Stimulated activated naive CD8-positive, alpha-beta T cell treated with anti-CD3 and anti-CD28 coated beads, Interleukin-15, Interleukin-2, amounts not matched to agents 100 U/mL and 50 U/mL, for 24 hours (primary cell): ENCODE measurements around the gene AGXT2.
"Not testable (repeated sequence)": the region's sequence is repeated elsewhere in the genome, so short reads cannot be mapped to it uniquely, and the experiment has no call there.

Experiments used
- ATAC-seq: fragments of 150-1000 bp; cut with Tn5 transposase; one replicate; pipeline ENCODE4 v1.10.0; 2021
- DNase-seq: peaks from one replicate; pipeline ENCODE4 v3.0.0; 2021

The AGXT2 gene

GRCh38 chr5:35050541-35051126 lies 2.9 kb upstream of the AGXT2 start:
- DNase-seq (no peak), ATAC-seq (no peak)

GRCh38 chr5:35048910-35049309 lies 1.2 kb upstream of the AGXT2 start:
- no peak for ATAC-seq
- no peak for DNase-seq

GRCh38 chr5:35046774-35047173 lies 975 bp downstream of the AGXT2 start:
- ATAC-seq = no peak
- DNase-seq = no peak

GRCh38 chr5:35045280-35045679 lies 2.5 kb downstream of the AGXT2 start:
- ATAC-seq = no peak

DNA sequence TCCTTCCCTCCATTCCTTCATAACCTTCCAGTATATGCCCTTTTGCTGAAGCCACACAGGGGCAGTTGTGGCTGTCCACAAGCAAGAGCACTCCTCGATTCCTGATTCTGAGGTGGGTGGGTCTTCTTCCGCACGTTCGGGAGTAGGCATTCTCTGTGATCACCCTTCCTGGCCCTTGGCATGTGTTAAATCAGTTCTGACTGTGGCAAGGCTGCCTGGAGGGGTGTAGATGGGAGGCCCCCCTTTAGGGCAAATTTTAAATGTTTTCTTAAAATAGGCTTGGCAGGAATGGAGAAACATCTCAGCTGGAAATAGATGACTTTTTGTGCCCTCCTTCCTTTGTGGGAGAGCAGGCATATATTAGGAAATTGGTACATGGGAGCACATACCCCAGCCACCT lies 3.1 kb downstream of the AGXT2 start:
- DNase-seq (no peak), ATAC-seq (no peak)

More at GRCh38 chr5:35045280-35045679, 2.5 kb downstream of the AGXT2 start:
- no peak for DNase-seq

- ATAC-seq (no peak), DNase-seq (no peak)
Observed at GRCh38 chr5:35042781-35043180, 5.0 kb downstream of the AGXT2 start.

- DNase-seq = no peak
- ATAC-seq = no peak
Observed at GRCh38 chr5:35041261-35041660, 6.5 kb downstream of the AGXT2 start.

- no peak for ATAC-seq
- no peak for DNase-seq
Observed at GRCh38 chr5:35038891-35039290, 8.9 kb downstream of the AGXT2 start.

GRCh38 chr5:35036536-35036935 lies 11.2 kb downstream of the AGXT2 start:
- DNase-seq (no peak), ATAC-seq (no peak)

DNA sequence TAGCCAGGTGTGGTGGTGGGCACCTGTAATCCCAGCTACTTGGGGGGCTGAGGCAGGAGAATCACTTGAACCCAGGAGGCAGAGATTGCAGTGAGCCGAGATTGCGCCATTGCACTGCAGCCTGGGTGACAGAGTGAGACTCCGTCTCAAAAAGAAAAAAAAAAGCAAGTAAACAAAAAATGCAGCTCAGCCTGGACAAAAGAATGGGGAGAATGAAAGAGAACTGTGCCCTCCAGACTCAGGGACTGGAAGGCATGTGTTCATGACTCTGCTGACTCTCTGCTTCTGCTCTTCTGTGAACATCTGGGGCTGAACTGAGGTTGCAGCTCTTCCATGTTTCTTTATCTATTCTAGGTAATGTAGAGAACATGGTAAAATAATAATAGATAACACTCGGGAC lies 11.8 kb downstream of the AGXT2 start:
- ATAC-seq = not testable (repeated sequence)

DNA sequence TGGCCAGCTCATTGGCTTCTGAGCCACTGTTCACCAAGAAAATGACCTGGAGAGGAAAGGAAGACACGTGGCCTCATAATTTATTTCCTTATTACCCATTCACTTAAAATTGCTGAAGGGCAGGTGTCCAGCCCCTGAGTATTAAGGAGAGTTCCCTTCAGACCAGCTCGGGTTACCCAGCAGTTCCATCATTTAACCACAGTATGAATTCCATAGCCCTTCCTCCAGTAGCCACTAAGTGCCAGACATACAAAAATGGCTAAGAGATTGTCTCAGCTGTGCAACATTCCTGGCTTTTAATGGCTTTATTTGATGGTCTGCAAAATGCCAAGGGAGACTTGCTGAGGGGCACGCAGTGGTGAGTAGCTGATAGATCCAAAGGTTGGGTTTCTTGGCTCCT lies 12.5 kb downstream of the AGXT2 start:
- ATAC-seq = no peak
- no peak for DNase-seq

More for the DNA sequence above, 11.8 kb downstream of the AGXT2 start:
- DNase-seq = not testable (repeated sequence)

GRCh38 chr5:35032356-35032755 lies 15.4 kb downstream of the AGXT2 start:
- DNase-seq = no peak
- no peak for ATAC-seq

DNA sequence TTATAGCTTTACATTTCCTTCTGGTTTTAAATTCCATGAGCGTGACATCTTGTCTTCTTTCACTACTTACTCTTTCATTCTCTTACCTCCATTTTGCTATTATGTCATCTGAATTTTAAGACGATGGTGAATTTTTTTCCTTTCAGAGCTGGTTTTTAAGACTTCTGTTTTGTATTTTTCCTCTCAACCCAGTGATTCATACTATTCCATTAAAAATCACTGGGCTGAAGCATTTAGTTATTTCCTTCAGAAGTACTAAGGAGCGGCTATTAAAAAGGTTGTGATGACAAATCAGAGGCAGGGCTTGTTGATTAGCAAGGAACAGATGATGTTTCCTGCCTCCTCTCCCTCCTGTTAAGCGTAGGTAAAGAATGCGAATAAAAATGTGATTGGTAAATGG lies 16.5 kb downstream of the AGXT2 start:
- DNase-seq (no peak), ATAC-seq (no peak)

GRCh38 chr5:35030426-35031100 lies 17.2 kb downstream of the AGXT2 start:
- DNase-seq = no peak
- ATAC-seq = no peak

GRCh38 chr5:35029333-35029732 lies 18.4 kb downstream of the AGXT2 start:
- ATAC-seq (peak; percentile 55), DNase-seq (no peak)

- no peak for DNase-seq
- no peak for ATAC-seq
Observed at GRCh38 chr5:35026941-35027340, 20.8 kb downstream of the AGXT2 start.

DNA sequence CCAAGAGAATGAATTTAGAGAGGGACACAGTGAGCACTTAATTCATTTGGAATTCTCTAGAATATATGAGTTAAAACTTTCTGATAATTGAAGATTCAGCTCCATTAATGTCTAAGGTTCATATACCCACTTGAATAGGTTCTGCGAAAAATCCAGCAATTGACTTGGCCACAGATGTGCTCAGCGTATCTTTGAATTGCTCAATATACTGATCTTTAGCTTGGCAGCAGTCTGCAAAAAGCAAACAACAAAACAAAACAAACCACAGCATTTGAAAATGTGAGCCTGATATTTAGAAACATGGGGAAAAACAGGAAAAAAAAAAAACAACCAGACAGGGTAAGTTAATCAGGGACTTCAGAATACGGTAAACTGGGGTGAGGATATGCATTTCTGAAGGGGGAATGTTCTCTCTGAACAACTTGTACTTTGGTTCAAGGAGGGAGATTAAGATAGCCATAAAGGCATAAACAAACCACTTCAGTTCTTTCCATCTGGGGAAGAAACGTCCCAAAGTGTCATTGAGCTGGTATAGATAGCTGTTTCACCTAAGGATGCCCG lies 21.4 kb downstream of the AGXT2 start:
- no peak for DNase-seq
- no peak for ATAC-seq

- ATAC-seq = no peak
- DNase-seq = no peak
Observed at GRCh38 chr5:35024911-35025510, 22.7 kb downstream of the AGXT2 start.

DNA sequence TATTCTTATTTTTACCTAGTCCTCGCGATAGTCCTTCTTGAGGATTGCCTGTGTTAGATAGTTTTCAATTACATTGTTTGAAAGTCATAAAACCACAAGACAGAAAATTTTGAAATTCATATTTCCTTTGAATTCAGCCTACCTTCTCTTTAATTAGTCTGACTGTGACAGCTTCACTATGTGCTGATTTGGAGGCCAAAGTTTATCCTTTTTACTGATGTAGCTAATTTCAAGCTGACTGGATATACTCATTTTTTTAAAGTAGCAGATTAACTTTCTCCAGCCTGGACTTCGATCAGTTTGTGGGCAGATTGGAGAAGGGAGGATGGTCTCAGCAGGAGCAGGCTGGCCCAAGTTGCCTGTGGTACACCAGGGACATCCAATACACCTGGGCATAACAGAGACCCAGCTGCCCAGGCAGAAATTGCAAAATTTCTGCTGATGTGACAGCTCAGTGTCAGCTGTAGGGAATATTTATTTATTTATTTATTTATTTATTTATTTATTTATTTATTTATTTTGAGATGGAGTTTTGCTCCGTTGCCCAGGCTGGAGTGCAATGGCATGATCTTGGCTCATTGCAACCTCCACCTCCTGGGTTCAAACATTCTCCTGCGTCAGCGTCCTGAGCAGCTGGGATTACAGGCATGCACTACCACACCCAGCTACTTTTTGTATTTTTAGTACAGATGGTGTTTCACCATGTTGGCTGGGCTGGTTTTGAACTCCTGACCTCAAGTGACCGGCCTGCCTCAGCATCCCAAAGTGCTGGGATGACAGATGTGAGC lies 24.2 kb downstream of the AGXT2 start:
- ATAC-seq = no peak

GRCh38 chr5:35016174-35017051 lies 31.3 kb downstream of the AGXT2 start:
- ATAC-seq = no peak
- DNase-seq = no peak

More for the DNA sequence above, 24.2 kb downstream of the AGXT2 start:
- DNase-seq = no peak

- ATAC-seq = no peak
Observed at GRCh38 chr5:35015063-35015462, 32.7 kb downstream of the AGXT2 start.

GRCh38 chr5:35012796-35013195 lies 35.0 kb downstream of the AGXT2 start:
- no peak for ATAC-seq
- DNase-seq = no peak

More at GRCh38 chr5:35015063-35015462, 32.7 kb downstream of the AGXT2 start:
- no peak for DNase-seq
